OCI-LY1 (cell line): ENCODE data around the gene NAV3.

ENCODE experiments used
- H2AFZ ChIP-seq: fragments of 200-600 bp; sonication (generic), shearing (Covaris generic); 2 replicates; pipeline ENCODE4 v1.6.0; 2014; ENCODE audit warnings: antibody characterized with exemption, mild to moderate bottlenecking, low read length
- H3F3A ChIP-seq: fragments of 200-600 bp; sonication (generic), shearing (Covaris generic); 2 replicates; pipeline ENCODE4 v1.6.0; 2014; ENCODE audit warnings: mild to moderate bottlenecking, antibody characterized with exemption, low read length, moderate library complexity; ENCODE audit not compliant: insufficient read depth
- H3K27ac ChIP-seq: fragments of 200-600 bp; sonication (generic); 2 replicates; pipeline ENCODE4 v1.5.1; 2014; ENCODE audit warnings: low read length, mixed run types, mild to moderate bottlenecking, low read depth; ENCODE audit not compliant: poor library complexity, severe bottlenecking
- H3K27me3 ChIP-seq: fragments of 200-600 bp; sonication (generic); 2 replicates; pipeline ENCODE4 v1.6.0; 2014; ENCODE audit warnings: antibody characterized with exemption, mild to moderate bottlenecking, low read length, moderate library complexity; ENCODE audit not compliant: insufficient read depth
- H3K36me3 ChIP-seq: fragments of 200-600 bp; sonication (generic); 2 replicates; pipeline ENCODE4 v1.6.1; 2014; ENCODE audit warnings: mild to moderate bottlenecking, antibody characterized with exemption, low read length, moderate library complexity, mixed read lengths; ENCODE audit not compliant: insufficient read depth
- H3K4me1 ChIP-seq: fragments of 200-600 bp; sonication (generic); 2 replicates; pipeline ENCODE4 v1.5.1; 2014; ENCODE audit warnings: mild to moderate bottlenecking, low read length, moderate library complexity; ENCODE audit not compliant: insufficient read depth, severe bottlenecking
- H3K4me2 ChIP-seq: fragments of 200-600 bp; sonication (generic), shearing (Covaris generic); 2 replicates; pipeline ENCODE4 v1.6.1; 2014; ENCODE audit warnings: low read length
- H3K4me3 ChIP-seq: fragments of 200-600 bp; sonication (generic); 2 replicates; pipeline ENCODE4 v1.5.1; 2014; ENCODE audit warnings: low read length, low read depth, mild to moderate bottlenecking, mixed read lengths; ENCODE audit not compliant: poor library complexity, severe bottlenecking
- H3K79me2 ChIP-seq: fragments of 200-600 bp; shearing (Covaris generic); 2 replicates; pipeline ENCODE4 v1.6.1; 2016; ENCODE audit warnings: mixed run types, low read length, mixed read lengths; ENCODE audit not compliant: insufficient read depth
- H3K9ac ChIP-seq: fragments of 200-600 bp; sonication (generic), shearing (Covaris generic); 2 replicates; pipeline ENCODE4 v1.6.1; 2014; ENCODE audit warnings: mild to moderate bottlenecking, low read length, mixed read lengths
- H3K9me2 ChIP-seq: fragments of 200-600 bp; sonication (generic), shearing (Covaris generic); 2 replicates; pipeline ENCODE4 v1.6.1; 2014; ENCODE audit warnings: low read depth, mild to moderate bottlenecking, low read length, mixed read lengths
- H3K9me3 ChIP-seq: fragments of 200-600 bp; shearing (Covaris generic); 2 replicates; pipeline ENCODE4 v1.6.1; 2014; ENCODE audit warnings: low read length, mixed read lengths
- H4K20me1 ChIP-seq: fragments of 200-600 bp; sonication (generic), shearing (Covaris generic); 2 replicates; pipeline ENCODE4 v1.6.0; 2016; ENCODE audit warnings: mild to moderate bottlenecking, low read length; ENCODE audit not compliant: insufficient read depth
- EZH2 ChIP-seq: fragments of 200-600 bp; sonication (generic), shearing (Covaris generic); IDR thresholded peaks from 2 replicates; pipeline ENCODE4 v1.8.0; 2017; ENCODE audit warnings: borderline replicate concordance, mixed run types, mild to moderate bottlenecking, antibody characterized with exemption, low read length, moderate library complexity, mixed read lengths
- TF ChIP-seq, protein P1 (sequence below): fragments of 200-600 bp; sonication (generic), shearing (Covaris generic); IDR thresholded peaks from 2 replicates; pipeline ENCODE4 v1.5.1; 2017; ENCODE audit warnings: mild to moderate bottlenecking, antibody characterized with exemption, low read length, moderate library complexity, mixed read lengths

The NAV3 gene

DNA sequence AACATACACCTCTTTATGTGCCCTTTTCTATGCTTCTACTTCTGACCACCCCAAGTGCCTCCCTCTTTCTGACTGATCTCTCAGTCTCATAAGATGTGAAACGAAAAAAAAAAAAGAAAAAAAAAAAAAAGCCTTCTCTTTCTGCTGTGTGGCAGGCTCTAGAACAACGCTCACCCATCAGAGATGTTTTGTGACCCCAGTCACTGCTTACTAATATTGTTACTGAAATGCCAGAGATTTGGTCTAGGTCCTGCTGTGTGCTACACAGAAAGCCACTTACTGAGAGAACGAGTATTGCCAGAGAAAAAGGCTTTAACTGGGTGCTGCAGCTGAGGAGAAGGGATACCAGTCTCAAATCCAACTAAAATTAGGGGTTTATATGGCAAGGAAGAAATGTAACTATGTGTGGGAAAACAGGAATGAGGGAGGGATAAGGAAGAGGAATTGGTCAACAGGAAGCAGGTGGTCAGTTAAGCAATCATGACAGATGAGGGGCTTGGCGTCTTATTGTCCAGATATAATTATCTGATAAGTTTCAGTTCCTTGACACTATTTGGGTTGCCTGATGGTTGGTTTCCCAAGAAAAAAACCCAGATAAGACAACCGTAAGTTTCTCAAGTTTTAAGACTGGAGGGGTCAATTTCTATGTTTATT, 149.0 kb downstream of the NAV3 start:
- Histone ChIP-seq H3K4me2 (no peak overlapping the region), H4K20me1 (no peaks in the 10 kb centered on the region), H3K4me1 (no peaks in the 10 kb centered on the region), H3K9ac (no peak overlapping the region), H3K9me3 (no peaks in the 10 kb centered on the region), H3K9me2 (no peaks in the 10 kb centered on the region), H3F3A (no peaks in the 10 kb centered on the region), H3K4me3 (no peak overlapping the region), H3K36me3 (no peaks in the 10 kb centered on the region), H3K27ac (no peak overlapping the region), H3K27me3 (no peaks in the 10 kb centered on the region), H3K79me2 (no peaks in the 10 kb centered on the region), H2AFZ (no peak overlapping the region)
- TF ChIP-seq EZH2 = no peak
- TF ChIP-seq, protein P1, sequence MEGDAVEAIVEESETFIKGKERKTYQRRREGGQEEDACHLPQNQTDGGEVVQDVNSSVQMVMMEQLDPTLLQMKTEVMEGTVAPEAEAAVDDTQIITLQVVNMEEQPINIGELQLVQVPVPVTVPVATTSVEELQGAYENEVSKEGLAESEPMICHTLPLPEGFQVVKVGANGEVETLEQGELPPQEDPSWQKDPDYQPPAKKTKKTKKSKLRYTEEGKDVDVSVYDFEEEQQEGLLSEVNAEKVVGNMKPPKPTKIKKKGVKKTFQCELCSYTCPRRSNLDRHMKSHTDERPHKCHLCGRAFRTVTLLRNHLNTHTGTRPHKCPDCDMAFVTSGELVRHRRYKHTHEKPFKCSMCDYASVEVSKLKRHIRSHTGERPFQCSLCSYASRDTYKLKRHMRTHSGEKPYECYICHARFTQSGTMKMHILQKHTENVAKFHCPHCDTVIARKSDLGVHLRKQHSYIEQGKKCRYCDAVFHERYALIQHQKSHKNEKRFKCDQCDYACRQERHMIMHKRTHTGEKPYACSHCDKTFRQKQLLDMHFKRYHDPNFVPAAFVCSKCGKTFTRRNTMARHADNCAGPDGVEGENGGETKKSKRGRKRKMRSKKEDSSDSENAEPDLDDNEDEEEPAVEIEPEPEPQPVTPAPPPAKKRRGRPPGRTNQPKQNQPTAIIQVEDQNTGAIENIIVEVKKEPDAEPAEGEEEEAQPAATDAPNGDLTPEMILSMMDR = no peak

DNA sequence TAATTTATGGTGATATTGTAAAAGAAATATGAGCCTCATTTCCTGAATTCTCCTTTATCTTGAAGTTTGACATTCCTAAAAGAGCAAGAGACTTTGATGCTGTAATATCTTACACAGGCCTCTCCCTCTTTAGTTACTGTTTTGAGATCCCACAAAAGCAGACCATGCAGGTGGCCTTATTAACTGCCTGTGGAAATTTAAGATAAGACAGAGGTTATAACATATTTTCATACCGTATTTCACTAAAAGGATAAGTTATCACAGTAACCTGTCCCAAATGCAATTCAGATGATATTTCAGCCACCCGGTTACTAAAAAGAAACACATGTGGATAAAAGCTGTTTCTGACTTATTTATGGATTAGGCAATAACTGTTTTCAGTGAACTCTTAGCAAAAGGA, 150.1 kb downstream of the NAV3 start:
- Histone ChIP-seq H3K4me3 (no peak overlapping the region), H3K4me2 (no peak overlapping the region), H3K9ac (no peak overlapping the region), H4K20me1 (no peaks in the 10 kb centered on the region), H3K36me3 (no peaks in the 10 kb centered on the region), H2AFZ (no peak overlapping the region), H3K9me2 (no peaks in the 10 kb centered on the region), H3K79me2 (no peaks in the 10 kb centered on the region), H3F3A (no peaks in the 10 kb centered on the region), H3K27ac (no peak overlapping the region), H3K9me3 (no peaks in the 10 kb centered on the region), H3K27me3 (no peaks in the 10 kb centered on the region), H3K4me1 (no peaks in the 10 kb centered on the region)
- TF ChIP-seq EZH2 = no peak
- TF ChIP-seq, protein P1 = no peak

DNA sequence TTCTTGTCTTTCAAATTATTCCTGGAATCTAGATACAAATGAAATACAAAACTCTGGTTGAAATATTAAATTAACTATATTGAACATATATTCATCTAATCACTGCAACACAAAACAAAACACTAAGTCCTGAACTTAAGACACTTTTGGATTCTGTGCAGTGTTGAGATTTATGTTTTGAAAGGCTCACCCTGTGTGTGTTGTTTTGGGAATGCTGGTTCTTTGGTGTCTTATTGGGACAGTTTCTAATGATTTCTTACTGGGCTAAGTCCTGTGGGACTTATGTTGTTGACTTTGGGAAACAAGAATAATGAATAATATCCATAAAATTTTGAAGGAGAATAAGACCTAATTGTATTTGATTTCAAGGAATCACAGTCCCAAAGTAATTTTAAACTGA, 153.2 kb downstream of the NAV3 start:
- TF ChIP-seq, protein P1 = no peak
- TF ChIP-seq EZH2 = no peak
- Histone ChIP-seq H3K36me3 (no peaks in the 10 kb centered on the region), H3K9me2 (no peaks in the 10 kb centered on the region), H2AFZ (no peak overlapping the region), H3K9ac (no peak overlapping the region), H3K4me2 (no peak overlapping the region), H3K4me1 (no peaks in the 10 kb centered on the region), H3K9me3 (no peaks in the 10 kb centered on the region), H3K27ac (no peak overlapping the region), H3K4me3 (no peak overlapping the region), H3K79me2 (no peaks in the 10 kb centered on the region), H3K27me3 (no peaks in the 10 kb centered on the region), H4K20me1 (no peaks in the 10 kb centered on the region), H3F3A (no peaks in the 10 kb centered on the region)
